HL-60 (cell line): ENCODE measurements around the gene DDX23.

Experiments
- CTCF ChIP-seq: IDR thresholded peaks from one replicate; pipeline ENCODE4 v1.5.1; 2011; ENCODE audit warnings: low read length, control low read depth, inconsistent platforms; ENCODE audit not compliant: insufficient read depth
- GABPA ChIP-seq: IDR thresholded peaks from 2 replicates; pipeline ENCODE4 v1.6.1; 2012; ENCODE audit warnings: low read depth
- POLR2AphosphoS5 ChIP-seq: IDR thresholded peaks from 2 replicates; pipeline ENCODE4 v1.6.1; 2012; ENCODE audit warnings: low read depth
- REST ChIP-seq: IDR thresholded peaks from 2 replicates; pipeline ENCODE4 v1.6.1; 2012; ENCODE audit warnings: low read depth; ENCODE audit not compliant: insufficient replicate concordance
- SPI1 ChIP-seq: IDR thresholded peaks from 2 replicates; pipeline ENCODE4 v1.6.1; 2012; ENCODE audit warnings: low read depth, mild to moderate bottlenecking, borderline replicate concordance

DNA sequence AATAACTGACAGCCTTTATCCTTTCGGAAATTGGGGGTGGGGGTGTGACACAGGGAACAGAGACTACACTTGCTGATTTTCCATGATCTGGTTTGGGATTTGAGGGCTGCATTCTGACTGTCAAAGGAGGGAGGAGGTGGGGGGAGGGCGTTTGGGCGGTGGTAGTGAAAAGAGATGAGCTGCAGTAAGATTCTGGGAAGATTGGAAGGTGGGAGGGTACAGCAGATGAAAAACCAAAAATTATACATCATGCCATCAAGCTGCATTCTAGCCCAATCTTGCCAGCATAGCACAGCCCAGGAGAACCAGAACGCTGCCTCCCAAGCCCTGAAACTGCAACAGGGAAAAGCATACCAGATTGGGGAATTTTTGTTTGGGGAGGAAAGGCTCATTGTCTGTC is 11.3 kb upstream of the DDX23 start:
- TF ChIP-seq CTCF (no peak), POLR2AphosphoS5 (no peak), REST (no peak), SPI1 (no peak), GABPA (no peak)
